Urinary bladder (tissue), 4 donors: ENCODE results near the gene ARHGAP6. TPM values are rescaled to one million over a fixed set of nuclear protein-coding genes. Genes with fewer than 3 reads are reported as not detected.

Experiments used
- DNase-seq: peaks from one replicate; pipeline ENCODE4 v3.0.0-alpha.2; 2015; ENCODE audit errors: extremely low spot score
- H3K27ac ChIP-seq: one replicate; pipeline ENCODE4 v1.5.1; 2013; ENCODE audit warnings: low read depth, mild to moderate bottlenecking, moderate library complexity
- H3K36me3 ChIP-seq: one replicate; pipeline ENCODE4 v1.6.1; 2013; ENCODE audit warnings: mild to moderate bottlenecking, moderate library complexity; ENCODE audit not compliant: insufficient read depth
- H3K4me1 ChIP-seq: one replicate; pipeline ENCODE4 v1.6.1; 2013; ENCODE audit warnings: mild to moderate bottlenecking, moderate library complexity; ENCODE audit not compliant: insufficient read depth
- H3K4me3 ChIP-seq: one replicate; pipeline ENCODE4 v1.5.1; 2013; ENCODE audit warnings: low read depth, low read length
- WGBS: extraction: QIAGEN DNeasy Blood & Tissue Kit; methylation state at CpG from one replicate; pipeline ENCODE4 v1.1.7; 2013; 5-methylcytosine and 5-hydroxymethylcytosine counted together
- polyA plus RNA-seq: library from polyadenylated mRNA; stranded (reverse); fragments of 200-250 nt; gene quantifications from one replicate; pipeline ENCODE4 v1.2.3, GENCODE V29; 2013
- total RNA-seq: library from RNA; depleted of rRNA; stranded (reverse); fragments of >200 nt; gene quantifications from one replicate; pipeline ENCODE4 v1.2.3, GENCODE V29; 2014
- donor health status: healthy with polysubstance abuse.
- donor health status: healthy.

ARHGAP6 gene, protein sequence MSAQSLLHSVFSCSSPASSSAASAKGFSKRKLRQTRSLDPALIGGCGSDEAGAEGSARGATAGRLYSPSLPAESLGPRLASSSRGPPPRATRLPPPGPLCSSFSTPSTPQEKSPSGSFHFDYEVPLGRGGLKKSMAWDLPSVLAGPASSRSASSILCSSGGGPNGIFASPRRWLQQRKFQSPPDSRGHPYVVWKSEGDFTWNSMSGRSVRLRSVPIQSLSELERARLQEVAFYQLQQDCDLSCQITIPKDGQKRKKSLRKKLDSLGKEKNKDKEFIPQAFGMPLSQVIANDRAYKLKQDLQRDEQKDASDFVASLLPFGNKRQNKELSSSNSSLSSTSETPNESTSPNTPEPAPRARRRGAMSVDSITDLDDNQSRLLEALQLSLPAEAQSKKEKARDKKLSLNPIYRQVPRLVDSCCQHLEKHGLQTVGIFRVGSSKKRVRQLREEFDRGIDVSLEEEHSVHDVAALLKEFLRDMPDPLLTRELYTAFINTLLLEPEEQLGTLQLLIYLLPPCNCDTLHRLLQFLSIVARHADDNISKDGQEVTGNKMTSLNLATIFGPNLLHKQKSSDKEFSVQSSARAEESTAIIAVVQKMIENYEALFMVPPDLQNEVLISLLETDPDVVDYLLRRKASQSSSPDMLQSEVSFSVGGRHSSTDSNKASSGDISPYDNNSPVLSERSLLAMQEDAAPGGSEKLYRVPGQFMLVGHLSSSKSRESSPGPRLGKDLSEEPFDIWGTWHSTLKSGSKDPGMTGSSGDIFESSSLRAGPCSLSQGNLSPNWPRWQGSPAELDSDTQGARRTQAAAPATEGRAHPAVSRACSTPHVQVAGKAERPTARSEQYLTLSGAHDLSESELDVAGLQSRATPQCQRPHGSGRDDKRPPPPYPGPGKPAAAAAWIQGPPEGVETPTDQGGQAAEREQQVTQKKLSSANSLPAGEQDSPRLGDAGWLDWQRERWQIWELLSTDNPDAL (N-terminal part only)
- total RNA-seq, result 20.7 TPM
- 19.6 TPM for polyA plus RNA-seq

DNA sequence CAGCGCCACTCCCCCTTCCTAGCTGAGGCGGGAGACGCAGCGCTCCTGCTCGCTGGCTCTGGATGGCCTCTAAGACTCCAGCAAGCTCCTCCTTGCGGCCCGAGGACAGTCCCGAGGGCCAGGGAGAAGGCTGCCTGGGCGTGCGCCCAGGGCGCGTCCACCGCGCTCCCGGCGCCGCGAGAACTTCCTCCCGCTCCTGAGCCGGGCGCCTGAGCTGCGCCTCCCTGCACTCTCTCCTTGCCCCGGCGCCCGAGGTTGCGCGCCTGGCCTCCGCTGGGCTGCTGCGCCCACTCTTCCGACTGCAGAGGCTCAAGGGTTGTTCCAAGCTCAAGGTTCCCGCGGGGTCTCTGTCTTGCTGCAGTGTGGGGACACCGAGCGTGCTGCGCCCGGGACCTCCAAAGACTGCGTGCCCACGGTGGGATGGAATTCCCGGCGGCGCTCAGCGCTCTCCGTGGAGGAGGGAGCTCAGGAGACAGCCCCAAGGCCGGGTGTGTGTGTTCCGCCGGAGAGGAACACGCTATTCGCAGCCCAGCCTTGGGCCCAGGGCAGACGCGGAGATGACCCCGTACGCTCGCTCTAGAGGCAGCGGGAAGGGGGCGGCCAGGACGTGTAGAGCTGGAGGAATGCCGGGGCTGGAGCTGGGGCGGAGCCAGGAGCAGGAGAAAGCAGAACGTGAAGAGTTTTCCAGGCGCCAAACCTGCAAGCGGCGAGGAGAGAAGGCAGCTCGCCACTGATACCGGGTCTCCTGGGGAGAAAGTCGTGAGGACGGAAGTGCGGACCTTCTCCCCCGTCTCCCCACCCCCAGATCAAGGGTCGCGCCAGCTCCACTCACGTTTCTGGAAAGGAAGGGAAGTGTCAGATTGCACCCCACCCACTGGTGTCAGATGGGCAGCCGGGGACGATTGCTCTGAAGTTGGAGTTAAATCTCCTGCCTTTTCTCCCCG is at the start of gene ARHGAP6:
ARHGAP6 (minus strand) TSS at position 753 of the 944 bp plus-strand sequence. CDS start 1,092 bp downstream, outside the sequence.
- under 1% methylated on average over 74 of the region's 74 CpGs for WGBS
- Histone ChIP-seq H3K27ac (peak within 1 kb of the TSS; percentile 63), H3K4me3 (peak within 1 kb of the TSS; percentile 59), H3K36me3 (no peaks in the 10 kb centered on the region), H3K4me1 (no peaks in the 10 kb centered on the region)
- DNase-seq, result no peak

DNA sequence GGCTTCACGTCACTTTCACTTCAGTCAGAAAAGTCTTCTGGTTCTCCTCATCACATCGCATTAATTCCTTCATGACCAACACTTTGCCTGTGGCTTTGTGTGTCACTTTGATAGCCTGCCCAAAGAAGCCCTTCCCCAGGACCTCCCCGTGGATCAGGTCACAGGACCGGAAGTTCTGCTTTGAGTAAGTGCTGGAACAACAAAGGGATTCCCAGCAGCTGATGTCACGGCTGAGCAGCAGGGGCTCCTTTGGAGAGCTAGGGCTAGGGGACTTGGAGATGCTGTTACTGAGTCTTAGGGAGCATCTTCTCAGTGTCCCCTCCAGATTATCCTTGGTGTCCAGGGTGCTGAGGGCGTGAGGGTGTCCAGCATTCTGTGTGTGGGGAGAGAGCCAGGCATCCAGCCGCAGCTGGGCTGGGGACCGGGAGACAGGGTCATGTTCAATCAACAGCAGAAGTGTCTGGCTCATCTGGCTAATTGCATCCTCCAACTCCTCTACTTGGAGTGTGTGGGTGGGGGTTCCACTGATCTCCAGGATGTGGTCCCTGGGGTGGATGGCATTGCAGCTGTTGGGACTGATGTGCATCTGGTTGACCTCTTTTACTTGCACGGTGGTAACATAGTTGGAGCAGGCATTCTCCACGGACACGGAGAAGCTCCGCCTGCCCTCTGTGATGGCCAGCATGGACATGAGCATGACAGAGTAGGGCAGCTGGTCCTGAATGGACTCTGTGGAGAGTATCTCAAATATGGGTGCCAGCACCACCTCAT is 39.2 kb upstream of the ARHGAP6 start:
- WGBS, result 78% methylated on average over 12 of the region's 12 CpGs
- DNase-seq, result no peak
- no peaks in the 10 kb centered on the region for H3K4me1 ChIP-seq

DNA sequence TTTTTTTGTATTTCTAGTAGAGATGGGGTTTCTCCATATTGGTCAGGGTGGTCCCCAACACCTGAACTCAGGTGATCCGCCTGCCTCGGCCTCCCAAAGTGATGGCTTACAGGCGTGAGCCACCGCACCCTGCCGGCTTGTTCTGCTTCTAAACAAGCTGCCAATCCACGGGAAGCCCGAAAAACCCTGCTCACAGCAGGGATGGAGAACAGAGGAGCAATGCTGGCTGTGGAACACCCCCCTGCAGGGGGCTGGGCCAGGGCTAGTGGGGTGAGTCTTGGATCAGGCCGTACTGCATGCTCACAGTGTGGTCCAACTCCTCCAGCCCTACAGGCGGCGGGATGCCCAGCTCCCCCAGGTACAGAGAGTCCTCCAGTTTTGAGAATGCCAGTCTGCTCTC is 38.1 kb upstream of the ARHGAP6 start:
- H3K36me3 ChIP-seq, result no peaks in the 10 kb centered on the region
- no peaks in the 10 kb centered on the region for H3K4me1 ChIP-seq
- no peak overlapping the region for H3K4me3 ChIP-seq
- 97% methylated on average over 10 of the region's 10 CpGs for WGBS
- no peak for DNase-seq
- H3K27ac ChIP-seq, result no peak overlapping the region

More for the DNA sequence above, 39.2 kb upstream of the ARHGAP6 start:
- H3K27ac ChIP-seq, result no peak overlapping the region
- H3K4me3 ChIP-seq, result no peak overlapping the region
- H3K36me3 ChIP-seq, result no peaks in the 10 kb centered on the region

DNA sequence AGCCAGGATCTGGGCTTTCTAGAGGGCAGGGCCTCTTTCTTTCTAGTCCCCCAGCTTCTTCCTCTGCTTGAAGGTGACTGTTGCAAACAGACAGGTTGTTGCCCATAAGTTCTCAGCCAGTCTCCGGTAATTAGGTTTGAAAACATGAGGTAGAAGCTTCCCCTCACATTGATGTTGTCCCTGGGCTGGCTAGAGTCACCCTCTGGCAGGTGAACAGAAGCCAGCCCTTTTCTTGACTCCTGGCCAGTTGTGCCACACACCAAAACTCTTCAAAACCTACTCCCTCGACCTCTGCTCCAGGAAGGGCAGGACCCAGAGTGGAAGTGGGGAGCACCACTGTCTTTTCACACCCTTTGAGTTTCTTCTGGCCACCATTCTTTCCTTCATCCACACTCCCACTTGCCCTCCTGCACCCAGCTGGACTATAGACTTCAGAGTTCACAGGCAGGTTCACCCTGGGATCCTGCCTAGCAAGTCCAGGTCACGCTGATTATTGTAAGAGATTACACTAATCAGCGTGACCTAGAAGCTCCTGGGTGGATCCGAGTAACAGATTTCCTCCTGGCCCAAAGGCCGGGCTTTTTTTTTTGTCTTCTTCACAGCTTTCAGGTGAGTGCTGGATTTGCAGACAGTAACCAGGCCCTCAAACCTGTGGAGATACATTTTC is 37.4 kb upstream of the ARHGAP6 start:
- Histone ChIP-seq H3K36me3 (no peaks in the 10 kb centered on the region), H3K4me1 (no peaks in the 10 kb centered on the region), H3K27ac (no peak overlapping the region), H3K4me3 (no peak overlapping the region)
- no peak for DNase-seq
- 83% methylated on average over 6 of the region's 6 CpGs for WGBS

DNA sequence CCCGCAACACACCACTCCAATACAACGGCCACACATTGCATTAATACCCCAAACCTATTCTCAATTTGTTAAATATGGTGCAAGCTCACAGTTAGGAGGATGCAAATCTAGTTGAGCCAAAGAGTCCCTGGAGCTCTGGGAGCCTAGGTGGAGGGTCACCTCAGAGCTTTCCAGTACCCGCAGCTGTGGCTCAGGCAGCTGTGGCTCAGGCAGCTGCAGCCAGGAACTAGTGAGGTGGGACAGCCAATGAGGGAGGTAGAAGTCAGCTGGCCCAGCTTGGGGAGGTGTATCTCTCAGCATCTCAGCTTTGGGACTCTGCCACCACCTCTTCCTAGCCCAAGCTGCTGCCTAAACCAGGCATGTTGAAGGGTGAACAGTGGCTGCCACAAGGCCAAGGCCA is 36.7 kb upstream of the ARHGAP6 start:
- 92% methylated on average over 3 of the region's 3 CpGs for WGBS
- no peaks in the 10 kb centered on the region for H3K4me1 ChIP-seq
- no peak overlapping the region for H3K27ac ChIP-seq
- DNase-seq, result no peak
- no peaks in the 10 kb centered on the region for H3K36me3 ChIP-seq
- no peak overlapping the region for H3K4me3 ChIP-seq

DNA sequence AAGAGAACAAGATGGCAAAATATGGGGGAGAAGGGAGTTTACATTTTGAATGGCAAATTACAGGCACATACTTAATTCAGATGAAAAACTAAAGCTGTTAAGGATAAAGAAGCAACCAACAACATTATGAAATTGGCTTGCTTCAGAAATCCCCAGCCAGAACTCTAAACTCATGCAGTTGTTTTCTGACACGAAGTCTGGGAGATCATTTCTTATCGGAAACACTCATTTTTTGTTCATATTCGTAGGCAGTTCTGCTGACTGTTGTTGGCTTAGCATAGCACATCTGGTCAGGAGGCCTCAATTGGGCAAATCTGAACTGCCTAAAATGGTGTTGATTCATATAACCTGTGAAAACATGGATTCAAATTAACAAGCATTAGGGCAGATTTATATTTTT is 33.0 kb upstream of the ARHGAP6 start:
- Histone ChIP-seq H3K36me3 (no peaks in the 10 kb centered on the region), H3K27ac (no peak overlapping the region), H3K4me1 (no peaks in the 10 kb centered on the region), H3K4me3 (no peak overlapping the region)
- WGBS, result 53% methylated on average over 3 of the region's 3 CpGs
- DNase-seq, result no peak

DNA sequence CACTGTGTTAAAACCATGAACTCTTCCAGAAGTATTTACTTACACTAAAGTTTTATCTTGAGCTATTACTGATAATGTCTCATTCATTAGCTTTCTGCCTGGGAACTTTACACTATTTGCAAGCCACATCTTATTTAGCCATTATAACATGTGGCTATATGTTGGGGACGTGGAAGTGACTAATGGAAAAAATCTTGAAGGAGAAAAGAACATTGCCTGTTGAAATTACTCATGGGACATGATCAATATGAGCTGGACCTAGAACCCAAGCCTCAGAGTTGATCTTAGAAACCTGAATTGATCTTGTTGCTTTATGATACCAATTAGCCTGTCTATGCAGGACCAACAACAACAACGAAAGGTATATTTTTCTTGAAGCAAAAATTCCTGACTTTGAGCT is 22.5 kb upstream of the ARHGAP6 start:
- Histone ChIP-seq H3K4me1 (no peaks in the 10 kb centered on the region), H3K36me3 (no peaks in the 10 kb centered on the region), H3K27ac (no peak overlapping the region), H3K4me3 (no peak overlapping the region)
- 69% methylated on average over 2 of the region's 2 CpGs for whole genome bisulfite sequencing
- no peak for DNase-seq

DNA sequence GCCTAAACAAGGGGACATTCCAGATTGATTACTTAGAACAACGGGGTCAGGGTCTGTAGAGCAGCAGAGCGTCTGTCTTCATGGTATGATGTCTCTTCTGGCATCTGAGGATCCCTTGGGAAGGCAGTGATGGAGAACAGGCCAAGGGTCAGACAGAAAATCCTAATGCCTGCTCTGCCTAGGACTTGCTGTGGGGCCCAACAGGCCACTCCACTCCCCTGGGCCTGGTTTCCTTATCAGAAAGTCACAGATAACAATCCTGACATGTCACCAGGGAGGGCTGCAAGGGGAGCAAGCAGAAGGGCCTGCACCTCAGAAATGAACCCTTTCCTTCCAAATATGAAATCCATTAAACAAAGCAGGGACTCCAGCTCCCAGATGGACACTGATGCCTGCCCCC is 21.4 kb upstream of the ARHGAP6 start:
- H3K4me1 ChIP-seq, result no peaks in the 10 kb centered on the region
- H3K4me3 ChIP-seq, result no peak overlapping the region
- no peak overlapping the region for H3K27ac ChIP-seq
- H3K36me3 ChIP-seq, result no peaks in the 10 kb centered on the region
- no peak for DNase-seq
- WGBS, result 80% methylated on average over 2 of the region's 2 CpGs

DNA sequence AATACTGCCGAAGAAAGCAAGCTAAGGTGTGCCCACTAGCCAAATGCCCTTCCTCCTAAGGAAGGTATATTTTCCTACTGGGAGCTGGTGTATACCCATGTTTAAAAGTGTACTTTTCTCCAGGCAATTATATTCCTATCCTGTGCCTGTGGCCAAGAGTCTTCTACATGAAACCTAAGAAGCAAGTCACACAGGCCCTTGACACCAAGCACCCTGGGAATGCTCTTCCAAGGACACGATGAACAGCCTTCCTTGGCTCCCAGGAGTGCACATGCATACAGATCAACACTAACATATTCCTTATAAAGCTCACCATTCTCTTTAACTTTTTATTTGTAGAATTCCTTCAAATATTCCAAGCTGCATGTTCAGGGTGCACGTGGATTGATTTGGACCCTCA is 17.3 kb upstream of the ARHGAP6 start:
- Histone ChIP-seq H3K4me3 (no peak overlapping the region), H3K36me3 (no peaks in the 10 kb centered on the region), H3K4me1 (no peaks in the 10 kb centered on the region), H3K27ac (no peak overlapping the region)
- WGBS, result 85% methylated on average over 3 of the region's 3 CpGs
- DNase-seq, result no peak

DNA sequence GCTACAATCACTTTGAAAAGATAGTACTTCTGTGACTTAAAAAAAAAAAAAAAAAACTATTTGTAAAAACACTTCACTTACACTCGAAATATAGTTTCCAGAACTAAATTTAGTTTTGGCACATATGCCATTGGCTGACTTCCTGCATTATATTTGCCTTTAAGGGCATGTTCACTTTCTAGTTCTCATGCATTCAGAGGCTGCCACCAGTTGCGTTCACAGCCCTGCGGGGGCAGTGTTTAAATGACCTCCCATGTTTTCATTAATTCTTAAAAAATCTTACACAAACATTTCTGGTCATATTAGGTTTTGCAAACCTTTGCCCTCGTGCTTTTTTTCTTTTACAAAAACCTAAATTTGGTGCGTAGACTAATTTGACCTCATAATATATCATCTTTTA is 12.4 kb upstream of the ARHGAP6 start:
- Histone ChIP-seq H3K27ac (no peak overlapping the region), H3K4me1 (no peaks in the 10 kb centered on the region), H3K4me3 (no peak overlapping the region), H3K36me3 (no peaks in the 10 kb centered on the region)
- DNase-seq, result no peak
- WGBS, result 18% methylated on average over 5 of the region's 5 CpGs

DNA sequence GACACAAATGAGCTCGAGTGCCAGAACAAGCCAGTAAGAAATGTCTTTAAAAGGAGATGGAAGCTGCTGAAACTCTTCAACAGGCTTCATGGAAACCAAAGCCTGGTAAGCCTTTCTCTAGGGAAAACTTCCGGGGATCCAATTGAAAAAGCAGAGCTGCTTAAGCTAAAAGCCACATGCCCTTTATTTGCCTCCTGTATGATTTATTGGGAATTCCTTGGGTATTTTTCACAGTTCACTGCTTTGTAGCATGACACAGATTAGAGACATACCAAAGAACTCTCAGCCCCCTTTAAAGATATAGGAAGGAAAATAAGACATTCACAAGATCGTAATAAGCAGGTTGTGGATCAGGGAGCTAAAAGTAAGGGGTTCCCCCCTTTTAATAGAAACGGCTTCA is 6.5 kb upstream of the ARHGAP6 start:
- Histone ChIP-seq H3K27ac (no peak overlapping the region), H3K4me1 (no peaks in the 10 kb centered on the region), H3K36me3 (no peaks in the 10 kb centered on the region), H3K4me3 (no peak overlapping the region)
- no peak for DNase-seq
- WGBS, result 48% methylated on average over 4 of the region's 4 CpGs

DNA sequence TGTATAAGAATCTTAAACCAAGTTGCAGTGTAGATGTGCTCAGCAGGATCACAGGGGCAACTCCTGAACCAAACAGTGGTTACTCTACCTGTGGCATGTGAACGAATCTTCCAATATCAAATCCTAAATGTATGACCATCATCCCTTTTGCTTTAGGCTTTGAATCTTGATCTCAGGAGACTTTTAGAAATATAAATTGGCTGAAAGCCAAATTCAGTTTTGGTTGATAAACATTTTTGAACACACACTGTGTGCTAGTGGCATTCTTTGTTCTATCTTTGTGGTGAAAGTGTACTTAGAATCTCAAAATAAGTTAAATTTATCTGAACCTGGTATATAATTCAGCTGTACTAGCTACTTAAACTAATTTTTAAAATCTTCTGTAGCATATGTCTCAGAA is 4.6 kb upstream of the ARHGAP6 start:
- no peaks in the 10 kb centered on the region for H3K4me1 ChIP-seq
- H3K27ac ChIP-seq, result no peak overlapping the region
- 94% methylated on average over 1 of the region's 1 CpG for WGBS
- DNase-seq, result no peak
- no peaks in the 10 kb centered on the region for H3K36me3 ChIP-seq
- H3K4me3 ChIP-seq, result no peak overlapping the region
